Uterus (tissue), 2 donors: ENCODE results near the gene PAM16.

Source experiments
- CTCF ChIP-seq, 4 experiments: fragments of 200-600 bp in 2 of 4; fragments of 450-650 bp in 2 of 4; sonication (generic) in 2 of 4; IDR thresholded peaks; one replicate each; pipeline ENCODE4 v1.5.1; 2016 to 2019; ENCODE audit warnings: antibody characterized with exemption in 4 of 4, mild to moderate bottlenecking in 2 of 4, moderate library complexity in 1 of 4
- POLR2A ChIP-seq, 2 donors: fragments of 450-650 bp; IDR thresholded peaks; one replicate each; pipeline ENCODE4 v1.6.1; 2016; ENCODE audit warnings: antibody characterized with exemption in 2 of 2, mild to moderate bottlenecking in 1 of 2, moderate library complexity in 1 of 2

- TF ChIP-seq POLR2A (IDR thresholded peaks at IDR 0.05) (peak in 1 of 2 donors; percentile 35), CTCF (IDR thresholded peaks at IDR 0.05) (no peak)
Measured at GRCh38 chr16:4376126-4376892, 25.2 kb upstream of the PAM16 start.
